ENCODE results near the gene TMEM260.

DNA sequence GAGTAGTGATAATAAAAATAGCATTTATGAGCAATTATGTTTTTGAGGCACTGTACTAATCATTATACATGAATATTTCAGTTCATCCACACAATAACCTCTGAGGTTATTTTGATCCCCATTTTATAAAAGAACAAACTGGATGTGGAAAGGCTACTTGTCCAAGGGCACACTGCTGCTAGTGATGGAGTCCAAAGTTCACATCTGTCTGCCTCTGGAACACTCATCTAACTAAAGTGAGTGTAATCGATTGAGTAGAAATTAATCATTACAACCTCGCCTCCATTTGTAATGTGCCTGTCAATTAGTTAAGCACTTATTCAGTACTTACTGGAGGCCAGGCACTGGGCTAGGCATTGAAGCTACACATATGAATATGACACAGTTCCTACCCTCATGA, 55.4 kb downstream of the TMEM260 start:
- TF ChIP-seq, protein P1, sequence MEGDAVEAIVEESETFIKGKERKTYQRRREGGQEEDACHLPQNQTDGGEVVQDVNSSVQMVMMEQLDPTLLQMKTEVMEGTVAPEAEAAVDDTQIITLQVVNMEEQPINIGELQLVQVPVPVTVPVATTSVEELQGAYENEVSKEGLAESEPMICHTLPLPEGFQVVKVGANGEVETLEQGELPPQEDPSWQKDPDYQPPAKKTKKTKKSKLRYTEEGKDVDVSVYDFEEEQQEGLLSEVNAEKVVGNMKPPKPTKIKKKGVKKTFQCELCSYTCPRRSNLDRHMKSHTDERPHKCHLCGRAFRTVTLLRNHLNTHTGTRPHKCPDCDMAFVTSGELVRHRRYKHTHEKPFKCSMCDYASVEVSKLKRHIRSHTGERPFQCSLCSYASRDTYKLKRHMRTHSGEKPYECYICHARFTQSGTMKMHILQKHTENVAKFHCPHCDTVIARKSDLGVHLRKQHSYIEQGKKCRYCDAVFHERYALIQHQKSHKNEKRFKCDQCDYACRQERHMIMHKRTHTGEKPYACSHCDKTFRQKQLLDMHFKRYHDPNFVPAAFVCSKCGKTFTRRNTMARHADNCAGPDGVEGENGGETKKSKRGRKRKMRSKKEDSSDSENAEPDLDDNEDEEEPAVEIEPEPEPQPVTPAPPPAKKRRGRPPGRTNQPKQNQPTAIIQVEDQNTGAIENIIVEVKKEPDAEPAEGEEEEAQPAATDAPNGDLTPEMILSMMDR (IDR thresholded peaks at IDR 0.05) = no peak
- no peak for TF ChIP-seq POLR2A (IDR thresholded peaks at IDR 0.05)
